ENCODE data around the gene MPG.

DNA sequence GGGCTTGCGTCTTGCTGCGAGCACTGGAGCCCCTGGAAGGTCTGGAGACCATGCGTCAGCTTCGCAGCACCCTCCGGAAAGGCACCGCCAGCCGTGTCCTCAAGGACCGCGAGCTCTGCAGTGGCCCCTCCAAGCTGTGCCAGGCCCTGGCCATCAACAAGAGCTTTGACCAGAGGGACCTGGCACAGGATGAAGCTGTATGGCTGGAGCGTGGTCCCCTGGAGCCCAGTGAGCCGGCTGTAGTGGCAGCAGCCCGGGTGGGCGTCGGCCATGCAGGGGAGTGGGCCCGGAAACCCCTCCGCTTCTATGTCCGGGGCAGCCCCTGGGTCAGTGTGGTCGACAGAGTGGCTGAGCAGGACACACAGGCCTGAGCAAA, 7.4 kb downstream of the MPG start:
- TF ChIP-seq POLR2AphosphoS5 (IDR thresholded peaks at IDR 0.05): no peak
- TF ChIP-seq CTCF (IDR thresholded peaks at IDR 0.05): no peak
- no peak for TF ChIP-seq POLR2A (IDR thresholded peaks at IDR 0.05; ENCODE audit: low read depth)

Measured in esophagus muscularis mucosa (tissue), 3 donors.